Measurements from ENCODE around the gene SMARCE1.

SMARCE1 gene

DNA sequence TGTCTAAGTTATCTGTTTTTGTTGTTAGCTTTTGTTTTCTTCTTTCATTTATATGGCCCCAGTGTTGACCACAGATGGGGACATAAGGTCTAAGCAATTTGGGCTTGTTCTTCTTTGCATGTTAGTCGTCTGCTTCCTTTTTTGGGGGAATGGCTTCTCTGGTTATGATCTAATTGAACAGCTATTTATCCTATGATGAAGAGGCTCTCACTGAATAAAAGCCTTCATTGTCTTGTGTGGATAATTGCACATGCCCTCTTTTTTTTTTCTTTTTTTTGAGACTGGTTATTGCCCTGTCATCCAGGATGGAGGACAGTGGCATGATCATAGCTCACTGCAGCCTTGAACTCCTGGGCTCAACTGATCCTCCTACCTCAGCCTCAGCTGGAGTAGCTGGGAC lies 13.7 kb downstream of the SMARCE1 start:
- Histone ChIP-seq H3K9ac (ENCODE audit: low read length) (no peak overlapping the region), H3K79me2 (ENCODE audit: insufficient read depth, low read length) (peaks cover 5% of the 10 kb centered on the region; the same call in 1 of the 2 replicates), H3K4me2 (ENCODE audit: low read depth, low read length, poor library complexity, severe bottlenecking) (no peak overlapping the region), H3K36me3 (ENCODE audit: low read length) (peaks cover 75% of the 10 kb centered on the region), H3K9me2 (replicated peaks; ENCODE audit: insufficient read depth, low read length) (no peaks in the 10 kb centered on the region), H4K20me1 (ENCODE audit: low read depth, low read length) (no peaks in the 10 kb centered on the region), H3K9me3 (ENCODE audit: insufficient read depth, low read length) (no peaks in the 10 kb centered on the region), H2AFZ (ENCODE audit: low read depth, low read length, severe bottlenecking) (no peak overlapping the region), H3F3A (ENCODE audit: insufficient read depth) (no peaks in the 10 kb centered on the region), H3K4me3 (ENCODE audit: insufficient read depth, low read length, poor library complexity, severe bottlenecking) (no peak overlapping the region), H3K27ac (ENCODE audit: low read depth, low read length) (no peak overlapping the region), H3K27me3 (ENCODE audit: low read length) (no peaks in the 10 kb centered on the region)
- TF ChIP-seq, protein P1, sequence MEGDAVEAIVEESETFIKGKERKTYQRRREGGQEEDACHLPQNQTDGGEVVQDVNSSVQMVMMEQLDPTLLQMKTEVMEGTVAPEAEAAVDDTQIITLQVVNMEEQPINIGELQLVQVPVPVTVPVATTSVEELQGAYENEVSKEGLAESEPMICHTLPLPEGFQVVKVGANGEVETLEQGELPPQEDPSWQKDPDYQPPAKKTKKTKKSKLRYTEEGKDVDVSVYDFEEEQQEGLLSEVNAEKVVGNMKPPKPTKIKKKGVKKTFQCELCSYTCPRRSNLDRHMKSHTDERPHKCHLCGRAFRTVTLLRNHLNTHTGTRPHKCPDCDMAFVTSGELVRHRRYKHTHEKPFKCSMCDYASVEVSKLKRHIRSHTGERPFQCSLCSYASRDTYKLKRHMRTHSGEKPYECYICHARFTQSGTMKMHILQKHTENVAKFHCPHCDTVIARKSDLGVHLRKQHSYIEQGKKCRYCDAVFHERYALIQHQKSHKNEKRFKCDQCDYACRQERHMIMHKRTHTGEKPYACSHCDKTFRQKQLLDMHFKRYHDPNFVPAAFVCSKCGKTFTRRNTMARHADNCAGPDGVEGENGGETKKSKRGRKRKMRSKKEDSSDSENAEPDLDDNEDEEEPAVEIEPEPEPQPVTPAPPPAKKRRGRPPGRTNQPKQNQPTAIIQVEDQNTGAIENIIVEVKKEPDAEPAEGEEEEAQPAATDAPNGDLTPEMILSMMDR (IDR thresholded peaks at IDR 0.05; ENCODE audit: insufficient read depth, low read length, poor library complexity, severe bottlenecking) = no peak
- no peak for TF ChIP-seq EZH2phosphoT487 (conservative IDR thresholded peaks at IDR 0.05; ENCODE audit: low read length)

DNA sequence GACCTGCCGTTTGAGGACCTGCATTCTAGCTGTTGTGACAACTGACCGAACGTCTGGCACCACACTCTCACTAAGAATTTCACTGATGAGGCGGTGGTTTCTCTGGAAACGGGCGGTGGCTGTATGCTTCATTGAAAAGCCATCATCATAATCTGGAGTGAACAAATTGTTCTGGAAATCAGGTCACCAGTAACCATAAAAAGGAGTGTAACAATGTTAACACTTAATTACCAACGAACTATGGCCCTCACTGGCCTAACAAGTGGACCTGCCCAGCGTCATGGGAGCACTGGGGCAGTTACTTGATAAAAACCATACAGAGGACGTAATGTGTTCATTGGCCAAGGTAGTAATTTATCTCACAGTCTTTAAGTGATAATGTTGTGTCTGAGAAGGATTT lies 15.4 kb downstream of the SMARCE1 start:
- no peak overlapping the region for H3K9ac ChIP-seq (ENCODE audit: low read length)
- H4K20me1 ChIP-seq (ENCODE audit: low read depth, low read length) = no peaks in the 10 kb centered on the region
- peaks cover 83% of the 10 kb centered on the region for H3K36me3 ChIP-seq (ENCODE audit: low read length)
- no peak overlapping the region for H3K27ac ChIP-seq (ENCODE audit: low read depth, low read length)
- no peaks in the 10 kb centered on the region for H3K9me3 ChIP-seq (ENCODE audit: insufficient read depth, low read length)
- no peaks in the 10 kb centered on the region; the same call in 1 of the 2 replicates for H3F3A ChIP-seq (ENCODE audit: insufficient read depth)
- H3K27me3 ChIP-seq (ENCODE audit: low read length) = no peaks in the 10 kb centered on the region
- H3K4me3 ChIP-seq (ENCODE audit: insufficient read depth, low read length, poor library complexity, severe bottlenecking) = no peak overlapping the region
- H3K9me2 ChIP-seq (replicated peaks; ENCODE audit: insufficient read depth, low read length) = no peaks in the 10 kb centered on the region
- no peak for TF ChIP-seq EZH2phosphoT487 (conservative IDR thresholded peaks at IDR 0.05; ENCODE audit: low read length)
- TF ChIP-seq, protein P1 (IDR thresholded peaks at IDR 0.05; ENCODE audit: insufficient read depth, low read length, poor library complexity, severe bottlenecking) = no peak
- H3K79me2 ChIP-seq (ENCODE audit: insufficient read depth, low read length) = 0 out of 2 replicates have a peak, but pooled peaks cover 2% of the 10 kb centered on the region
- H3K4me2 ChIP-seq (ENCODE audit: low read depth, low read length, poor library complexity, severe bottlenecking) = no peak overlapping the region
- no peak overlapping the region for H2AFZ ChIP-seq (ENCODE audit: low read depth, low read length, severe bottlenecking)

DNA sequence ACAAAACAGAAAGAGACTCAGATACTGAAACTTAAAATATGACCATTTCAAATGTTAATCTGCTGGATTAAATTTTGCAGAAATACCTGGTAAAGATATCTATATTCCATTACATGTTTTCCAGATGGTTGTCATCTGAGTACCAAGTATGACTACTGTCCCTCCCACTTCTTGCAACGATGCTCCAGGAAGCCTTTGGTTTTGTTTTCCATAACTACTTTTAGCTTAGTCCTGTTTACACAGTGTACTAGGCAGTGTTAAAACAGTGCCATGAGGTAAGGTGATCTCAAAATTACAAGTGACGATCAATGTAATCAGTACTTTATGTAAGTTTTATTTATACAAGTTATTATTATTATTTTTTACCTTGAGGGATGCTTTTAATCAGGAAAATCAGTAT lies 17.8 kb downstream of the SMARCE1 start:
- Histone ChIP-seq H3K4me2 (ENCODE audit: low read depth, low read length, poor library complexity, severe bottlenecking) (no peak overlapping the region), H3K27me3 (ENCODE audit: low read length) (no peaks in the 10 kb centered on the region), H3K79me2 (ENCODE audit: insufficient read depth, low read length) (no peaks in the 10 kb centered on the region), H4K20me1 (ENCODE audit: low read depth, low read length) (no peaks in the 10 kb centered on the region), H3K36me3 (ENCODE audit: low read length) (peaks cover 59% of the 10 kb centered on the region), H3K9me2 (replicated peaks; ENCODE audit: insufficient read depth, low read length) (no peaks in the 10 kb centered on the region), H3K9me3 (ENCODE audit: insufficient read depth, low read length) (no peaks in the 10 kb centered on the region), H2AFZ (ENCODE audit: low read depth, low read length, severe bottlenecking) (no peak overlapping the region), H3K27ac (ENCODE audit: low read depth, low read length) (no peak overlapping the region), H3F3A (ENCODE audit: insufficient read depth) (peaks cover 9% of the 10 kb centered on the region), H3K4me3 (ENCODE audit: insufficient read depth, low read length, poor library complexity, severe bottlenecking) (no peak overlapping the region), H3K9ac (ENCODE audit: low read length) (no peak overlapping the region)
- TF ChIP-seq EZH2phosphoT487 (conservative IDR thresholded peaks at IDR 0.05; ENCODE audit: low read length) = no peak
- TF ChIP-seq, protein P1 (IDR thresholded peaks at IDR 0.05; ENCODE audit: insufficient read depth, low read length, poor library complexity, severe bottlenecking) = no peak
